M059J (cell line): ENCODE measurements around the gene FXYD7. TPM values are rescaled to one million over a fixed set of nuclear protein-coding genes. Genes with fewer than 3 reads are reported as not detected.
A peak's percentile ranks its signal among the peaks of the same experiment; 100 is the strongest.
"Not testable (repeated sequence)": the region's sequence is repeated elsewhere in the genome, so short reads cannot be mapped to it uniquely, and the experiment has no call there.

ENCODE experiments used
- DNase-seq: peaks from one replicate; pipeline ENCODE4 v3.0.0-alpha.2; 2012; ENCODE audit warnings: low read depth
- total RNA-seq: library from RNA; depleted of rRNA; stranded (reverse); fragments of >200 nt; shearing (Covaris generic); gene quantifications from 2 replicates; pipeline ENCODE4 v1.2.3, GENCODE V29; 2014; rRNA removed

Gene FXYD7
- total RNA-seq, result not detected in 2 replicates

GRCh38 chr19:35143231-35143715, at the start of gene FXYD7:
TSS of gene FXYD7 (plus strand) at chr19:35143255. CDS start at chr19:35143334, 79 bp downstream.
- DNase-seq, result no peak

GRCh38 chr19:35093430-35093829, 49.6 kb upstream of the FXYD7 start:
- no peak for DNase-seq

GRCh38 chr19:35093941-35094647, 49.0 kb upstream of the FXYD7 start:
- DNase-seq, result no peak

GRCh38 chr19:35094656-35095055, 48.4 kb upstream of the FXYD7 start:
- no peak for DNase-seq

- DNase-seq, result no peak
Measured at GRCh38 chr19:35095667-35096368, 47.2 kb upstream of the FXYD7 start.

- DNase-seq, result no peak
Measured at GRCh38 chr19:35098413-35099049, 44.5 kb upstream of the FXYD7 start.

GRCh38 chr19:35099155-35099896, 43.7 kb upstream of the FXYD7 start:
- no peak for DNase-seq

GRCh38 chr19:35099897-35100275, 43.2 kb upstream of the FXYD7 start:
- no peak for DNase-seq

- DNase-seq, result no peak
Measured at GRCh38 chr19:35100588-35101533, 42.2 kb upstream of the FXYD7 start.

- not testable (repeated sequence) for DNase-seq
Measured at GRCh38 chr19:35101949-35102348, 41.1 kb upstream of the FXYD7 start.

- DNase-seq, result not testable (repeated sequence)
Measured at GRCh38 chr19:35103614-35104013, 39.4 kb upstream of the FXYD7 start.

- DNase-seq, result no peak
Measured at GRCh38 chr19:35104361-35104760, 38.7 kb upstream of the FXYD7 start.

- no peak for DNase-seq
Measured at GRCh38 chr19:35105047-35105410, 38.0 kb upstream of the FXYD7 start.

- no peak for DNase-seq
Measured at GRCh38 chr19:35105411-35106290, 37.4 kb upstream of the FXYD7 start.

GRCh38 chr19:35106291-35106583, 36.8 kb upstream of the FXYD7 start:
- no peak for DNase-seq

- no peak for DNase-seq
Measured at GRCh38 chr19:35106898-35107541, 36.0 kb upstream of the FXYD7 start.

GRCh38 chr19:35107545-35107944, 35.5 kb upstream of the FXYD7 start:
- DNase-seq, result peak; percentile 49

GRCh38 chr19:35108730-35109129, 34.3 kb upstream of the FXYD7 start:
- no peak for DNase-seq

GRCh38 chr19:35109395-35110112, 33.5 kb upstream of the FXYD7 start:
- DNase-seq, result peak; percentile 15
